Suppressor macrophage treated with lipopolysaccharide for 4 hours (primary cell): ENCODE results near the gene TAX1BP1.
A peak's percentile ranks its signal among the peaks of the same experiment; 100 is the strongest.
"Not testable (repeated sequence)": the region's sequence is repeated elsewhere in the genome, so short reads cannot be mapped to it uniquely, and the experiment has no call there.

ENCODE experiments used
- DNase-seq: peaks from one replicate; pipeline ENCODE4 v3.0.0-alpha.2; 2020

TAX1BP1 gene

DNA sequence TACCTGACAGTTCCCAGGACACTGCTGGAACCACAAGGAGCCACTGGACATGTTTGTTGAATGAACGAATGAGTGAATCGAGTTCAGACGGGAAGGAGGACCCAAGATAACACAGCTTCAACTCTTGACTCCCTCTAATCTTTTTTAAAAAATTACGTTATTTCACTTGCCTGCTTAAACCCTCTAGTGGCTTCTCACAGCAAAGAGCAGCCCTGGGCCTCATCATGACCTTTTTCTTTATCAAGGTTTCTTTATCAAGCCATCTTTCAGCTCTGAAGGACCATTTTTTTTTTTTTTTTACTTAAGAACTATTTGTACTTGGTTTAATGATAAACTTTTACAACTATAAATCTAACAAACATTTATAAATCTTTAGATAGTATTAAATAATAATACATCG lies 110.6 kb downstream of the TAX1BP1 start:
- no peak for DNase-seq

DNA sequence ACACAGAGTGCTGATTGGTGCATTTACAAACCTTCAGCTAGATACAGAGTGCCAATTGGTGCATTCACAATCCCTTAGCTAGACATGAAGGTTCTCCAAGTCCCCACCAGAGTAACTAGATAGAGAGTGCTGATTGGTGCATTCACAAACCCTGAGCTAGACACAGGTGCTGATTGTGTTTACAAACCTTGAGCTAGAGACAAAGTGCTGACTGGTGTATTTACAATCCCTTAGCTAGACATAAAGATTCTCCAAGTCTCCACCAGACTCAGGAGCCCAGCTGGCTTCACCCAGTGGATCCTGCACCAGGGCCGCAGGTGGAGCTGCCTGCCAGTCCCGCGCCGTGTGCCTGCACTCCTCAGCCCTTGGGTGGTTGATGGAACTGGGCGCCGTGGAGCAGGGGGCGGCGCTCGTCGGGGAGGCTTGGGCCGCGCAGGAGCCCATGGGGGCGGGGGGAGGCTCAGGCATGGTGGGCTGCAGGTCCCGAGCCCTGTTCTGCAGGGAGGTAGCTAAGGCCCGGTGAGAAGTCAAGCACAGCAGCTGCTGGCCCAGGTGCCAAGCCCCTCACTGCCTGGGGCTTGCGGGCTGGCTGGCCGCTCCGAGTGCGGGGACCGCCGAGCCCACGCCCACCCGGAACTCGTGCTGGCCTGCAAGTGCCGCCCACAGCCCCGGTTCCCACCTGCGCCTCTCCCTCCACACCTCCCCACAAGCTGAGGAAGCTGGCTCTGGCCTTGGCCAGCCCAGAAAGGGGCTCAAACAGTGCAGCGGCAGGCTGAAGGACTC lies 116.9 kb downstream of the TAX1BP1 start:
- DNase-seq = not testable (repeated sequence)

DNA sequence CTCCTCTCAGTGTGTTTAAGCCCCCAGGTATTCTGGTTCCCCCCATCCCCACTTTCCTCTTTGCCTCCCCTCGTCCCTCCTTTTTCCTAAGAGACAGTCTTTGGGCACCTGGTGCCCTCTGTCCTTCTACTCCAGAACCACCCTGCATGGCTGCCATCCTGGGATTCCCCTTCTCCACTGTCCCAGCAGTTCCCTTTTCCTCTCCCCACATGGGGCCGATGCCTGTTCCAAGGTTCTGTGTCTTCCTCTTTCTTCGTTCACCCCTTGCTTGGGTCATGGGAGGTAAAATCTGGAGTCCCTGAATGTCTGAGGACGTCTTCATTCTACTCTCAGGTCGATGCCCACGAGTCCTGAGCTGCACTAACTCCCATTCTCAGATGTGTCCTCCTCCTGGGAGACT lies 120.8 kb downstream of the TAX1BP1 start:
- DNase-seq = peak; percentile 65

- no peak for DNase-seq
Observed at GRCh38 chr7:27861747-27862146, 121.8 kb downstream of the TAX1BP1 start.

DNA sequence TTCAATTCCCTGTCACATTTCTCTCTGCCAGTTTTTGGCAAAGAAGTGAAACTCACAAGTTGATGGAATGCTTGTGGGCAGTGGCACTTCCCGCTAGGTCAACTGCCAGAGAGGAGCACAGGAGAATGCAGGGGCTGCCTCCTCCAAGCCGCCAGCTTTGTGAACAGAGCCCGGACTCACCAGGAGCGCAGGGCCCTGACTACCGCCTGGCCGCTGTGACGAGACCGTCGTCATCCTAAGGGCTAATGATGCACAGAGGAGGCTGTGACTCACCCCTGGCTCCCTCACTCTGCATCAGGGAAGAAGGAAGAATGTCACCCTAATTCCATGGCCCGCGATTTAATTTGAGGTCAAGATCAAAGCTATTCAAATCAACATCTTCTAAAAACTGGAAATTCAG lies 123.9 kb downstream of the TAX1BP1 start:
- DNase-seq = no peak

- DNase-seq = no peak
Observed at GRCh38 chr7:27866256-27866655, 126.3 kb downstream of the TAX1BP1 start.

DNA sequence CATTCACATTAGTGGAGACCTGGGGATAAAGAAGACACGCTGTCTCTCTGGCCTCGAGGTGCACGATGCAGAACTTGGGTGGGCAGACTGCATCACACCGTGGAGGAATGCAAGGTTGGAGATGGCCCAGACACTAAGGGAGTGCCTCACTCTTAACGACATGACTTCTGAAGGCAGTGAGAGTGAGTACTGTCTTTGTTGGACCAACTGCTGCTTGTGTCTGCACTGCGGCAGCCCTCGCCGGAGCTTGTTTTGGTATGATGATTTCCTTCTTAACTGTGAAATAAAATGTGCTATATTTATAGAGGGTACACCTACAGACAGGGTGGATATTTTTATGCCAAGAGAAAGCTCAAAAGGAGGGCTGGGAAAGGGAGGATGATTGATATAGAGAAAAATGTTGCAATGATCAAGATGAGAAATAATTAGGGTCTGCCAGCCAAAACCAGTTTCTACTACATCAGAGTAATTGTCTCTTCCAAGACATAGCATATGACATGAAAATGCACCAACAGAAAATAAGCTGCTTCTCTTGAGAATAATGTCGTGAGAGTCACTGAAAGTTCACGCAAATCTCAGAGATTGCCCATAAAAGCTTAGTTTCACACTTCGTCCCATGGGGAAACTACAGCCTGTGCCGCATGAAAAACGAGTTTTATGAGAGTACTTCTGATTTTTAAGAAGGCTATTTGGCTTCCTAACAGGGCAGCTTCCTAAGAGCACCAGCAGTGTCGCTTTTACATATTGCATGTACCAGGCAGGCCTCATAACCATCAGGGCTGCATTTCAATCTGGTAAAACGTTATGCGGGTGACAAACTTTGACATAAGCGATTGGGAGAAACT lies 127.1 kb downstream of the TAX1BP1 start:
- DNase-seq = no peak

DNA sequence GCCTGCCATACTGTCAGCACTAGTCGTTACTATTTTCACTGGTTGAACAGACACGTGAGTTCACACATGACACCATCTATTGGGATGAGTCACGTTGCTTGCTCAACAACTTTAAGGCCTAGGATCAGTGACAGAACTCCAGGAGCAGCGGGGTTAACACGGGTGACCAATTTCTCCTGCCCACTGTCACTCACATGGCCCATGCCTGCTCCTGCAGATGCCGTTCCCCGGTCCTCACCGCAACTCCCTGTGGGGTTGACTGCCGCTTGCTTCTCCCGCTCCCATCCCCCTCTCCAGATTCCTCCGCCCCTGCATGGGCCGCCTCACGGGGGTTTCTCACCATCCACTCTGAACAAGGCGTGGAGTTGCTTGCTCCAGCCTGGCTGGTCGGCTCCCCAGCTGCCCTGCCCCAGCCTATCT lies 128.2 kb downstream of the TAX1BP1 start:
- peak; percentile 21 for DNase-seq

DNA sequence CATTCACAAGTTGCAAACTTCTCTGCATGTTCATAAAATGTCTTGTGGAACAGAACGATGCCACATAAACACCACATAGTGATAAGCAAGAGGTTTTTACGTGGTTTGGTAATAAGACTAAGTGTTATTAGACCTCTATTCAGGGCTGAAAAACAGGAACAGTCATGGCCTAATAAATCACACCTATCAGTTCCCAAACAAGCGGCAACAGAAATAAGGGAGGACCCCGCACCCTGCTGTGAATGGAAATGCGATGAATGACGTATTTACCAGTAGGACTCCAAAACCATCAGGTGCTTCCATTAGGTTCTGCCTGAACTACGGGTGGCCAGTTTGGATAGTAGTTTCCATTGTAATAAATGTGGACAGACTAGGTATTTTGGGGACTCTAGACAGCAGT lies 129.1 kb downstream of the TAX1BP1 start:
- DNase-seq = no peak

DNA sequence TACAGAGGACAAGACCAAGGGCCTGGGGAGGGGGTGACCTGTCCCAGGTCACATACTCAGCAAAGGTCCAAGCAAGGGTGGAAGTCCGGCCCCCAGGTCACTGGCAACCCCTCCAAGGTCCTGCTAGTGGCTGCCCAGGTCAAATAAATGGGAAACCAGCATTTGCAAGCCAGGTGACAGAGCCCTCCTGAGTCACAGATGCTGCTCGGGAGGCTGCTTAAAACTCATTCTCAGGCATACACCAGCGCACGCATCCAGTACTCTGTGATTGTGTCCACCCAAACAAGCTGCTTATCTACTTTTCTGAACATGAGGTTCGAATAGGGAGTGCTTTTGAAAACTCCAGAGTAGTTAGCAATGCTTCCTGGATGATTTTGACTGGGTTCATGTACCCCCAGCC lies 130.6 kb downstream of the TAX1BP1 start:
- DNase-seq = no peak

DNA sequence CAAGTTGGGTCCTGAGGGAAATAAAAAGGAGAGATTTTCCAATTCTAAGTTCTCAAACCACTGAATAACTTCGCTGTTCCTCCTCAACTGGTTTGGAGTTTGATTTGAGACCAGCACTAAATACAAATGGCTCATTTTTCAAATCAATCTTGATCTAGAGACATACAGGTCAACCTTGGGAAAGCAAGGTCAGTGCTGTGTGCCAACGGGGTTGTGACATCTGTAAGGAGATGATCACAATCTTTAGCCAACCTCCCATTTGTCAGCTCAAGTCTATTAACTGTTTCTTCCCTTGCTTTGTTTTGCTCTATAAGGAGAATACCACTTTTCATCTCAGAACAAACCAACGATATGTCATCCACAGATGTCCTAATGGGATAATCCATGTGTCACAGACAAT lies 131.1 kb downstream of the TAX1BP1 start:
- no peak for DNase-seq

- no peak for DNase-seq
Observed at GRCh38 chr7:27871866-27872265, 131.9 kb downstream of the TAX1BP1 start.

GRCh38 chr7:27872356-27873275 lies 132.7 kb downstream of the TAX1BP1 start:
- no peak for DNase-seq

DNA sequence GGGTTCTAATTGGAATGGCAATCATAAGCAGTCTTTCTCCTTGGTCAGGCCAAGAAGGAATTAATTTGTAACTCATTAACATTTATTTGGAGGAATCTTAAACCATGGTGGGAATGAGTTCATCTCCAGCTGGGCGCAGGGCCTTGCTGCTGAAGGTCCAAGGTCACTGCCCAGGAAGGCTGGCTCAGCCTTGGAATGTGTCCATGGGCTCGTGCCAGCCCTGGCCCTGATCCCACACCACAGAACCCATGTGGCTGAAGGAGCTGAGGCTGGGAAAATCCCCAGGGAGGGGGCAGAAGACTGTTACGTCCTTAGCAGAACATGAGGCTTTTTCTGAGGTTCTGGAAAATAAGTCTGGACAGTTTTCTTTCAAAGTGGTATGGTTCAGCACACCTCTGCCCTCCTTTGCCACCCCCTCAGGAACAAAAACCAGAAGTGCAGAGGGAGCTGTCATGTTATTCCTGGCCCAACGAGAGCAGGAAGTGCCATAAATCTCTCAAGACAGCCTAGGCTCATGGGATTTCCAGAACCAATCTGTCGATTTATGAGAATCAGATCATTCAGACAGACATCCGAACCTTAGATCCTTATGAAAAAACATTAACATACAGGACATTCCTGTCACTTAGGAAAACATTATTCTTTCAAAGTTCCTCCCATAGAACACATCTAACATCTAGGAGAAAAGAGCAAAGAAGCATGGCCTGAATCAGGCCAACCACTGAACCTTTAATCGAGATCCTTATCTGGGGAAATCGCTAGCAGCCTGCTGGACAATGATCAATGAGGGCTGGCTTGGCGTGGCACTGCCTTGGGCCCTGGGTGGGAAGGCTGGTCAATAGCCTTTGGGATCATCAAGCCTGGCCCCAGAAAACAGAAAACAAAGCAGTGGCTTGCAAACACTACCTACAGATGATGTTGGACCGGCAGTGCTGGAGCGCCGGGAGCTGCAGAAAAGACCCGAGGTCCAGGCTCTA lies 134.3 kb downstream of the TAX1BP1 start:
- DNase-seq = no peak

DNA sequence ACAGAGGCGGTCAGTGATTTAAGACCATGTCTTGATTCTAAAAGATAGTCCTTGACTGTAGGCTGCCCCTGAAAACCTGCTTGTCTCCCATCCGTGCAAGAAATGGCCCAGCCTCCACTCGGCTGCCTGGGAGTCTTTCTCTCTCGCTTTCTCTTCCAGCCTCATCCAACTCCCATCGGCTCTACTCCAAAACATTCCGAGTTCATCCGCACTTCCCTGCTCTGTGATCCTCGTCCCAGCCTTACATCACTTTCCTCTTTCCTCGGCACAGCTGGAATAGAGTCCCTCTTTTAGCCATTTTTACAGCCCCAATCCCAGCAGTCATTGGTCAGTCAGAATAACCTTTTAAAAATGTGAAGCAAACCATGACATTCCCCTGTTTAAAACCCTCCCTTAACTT lies 135.1 kb downstream of the TAX1BP1 start:
- DNase-seq = no peak

DNA sequence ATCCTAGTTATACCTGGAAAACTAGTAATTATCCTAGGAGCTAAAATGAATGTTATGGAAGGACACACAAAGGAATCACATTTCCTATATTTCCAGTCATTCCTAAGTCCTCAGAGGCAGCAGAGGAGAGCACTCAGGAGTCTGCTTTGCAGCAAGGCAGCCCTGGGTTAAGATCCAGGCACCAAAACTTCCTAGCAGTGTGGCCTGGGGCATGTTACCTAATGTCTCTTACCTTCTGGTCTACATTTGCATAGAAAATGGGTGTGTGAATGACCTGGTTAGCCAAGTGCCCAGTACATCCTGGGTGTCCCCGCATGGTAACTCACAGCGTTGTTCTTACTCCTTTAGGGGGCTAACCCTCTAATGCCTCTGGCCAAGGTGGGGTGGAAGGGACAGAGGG lies 135.9 kb downstream of the TAX1BP1 start:
- DNase-seq = no peak

- no peak for DNase-seq
Observed at GRCh38 chr7:27876756-27877155, 136.8 kb downstream of the TAX1BP1 start.
